Peyer's patch (tissue), 4 donors: ENCODE data around the gene STMND1.

Experiments used
- CTCF ChIP-seq, 6 experiments: fragments of 450-650 bp in 4 of 6; fragments of 200-600 bp in 2 of 6; sonication (generic) in 1 of 6; IDR thresholded peaks; one replicate each; pipeline ENCODE4 v1.5.1; 2017 to 2019; ENCODE audit warnings: antibody characterized with exemption in 6 of 6, mild to moderate bottlenecking in 3 of 6, moderate library complexity in 1 of 6
- POLR2A ChIP-seq, 2 donors: fragments of 450-650 bp; IDR thresholded peaks; one replicate each; pipeline ENCODE4 v1.5.1; 2017; ENCODE audit warnings: antibody characterized with exemption in 2 of 2, mild to moderate bottlenecking in 2 of 2, moderate library complexity in 2 of 2

DNA sequence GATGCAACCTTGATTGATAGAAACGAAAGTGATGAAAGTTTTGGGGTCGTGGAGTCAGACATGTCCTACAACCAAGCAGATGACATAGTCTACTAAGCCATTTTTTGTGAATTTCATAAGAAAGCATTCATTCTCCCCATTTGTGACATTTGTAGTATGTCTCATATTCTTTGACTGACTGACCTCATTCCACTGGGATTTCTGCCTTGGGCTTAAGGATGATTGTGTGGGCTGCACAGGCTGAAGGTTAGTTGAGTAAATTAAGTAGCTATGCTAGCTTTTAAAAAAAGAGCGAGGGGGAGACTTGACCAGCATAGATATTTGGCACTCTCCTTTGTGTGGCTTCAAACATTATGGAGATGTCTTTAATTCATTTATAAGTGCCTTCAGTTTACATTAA is 28.9 kb downstream of the STMND1 start:
- no peak for TF ChIP-seq POLR2A (IDR thresholded peaks at IDR 0.05)
- no peak for TF ChIP-seq CTCF (IDR thresholded peaks at IDR 0.05)
